ENCODE measurements around the gene PDIK1L. TPM values are rescaled to one million over a fixed set of nuclear protein-coding genes. Genes with fewer than 3 reads are reported as not detected.
A peak's percentile ranks its signal among the peaks of the same experiment; 100 is the strongest.

Gene PDIK1L
- total and polyA plus RNA-seq, 7 donors = 4.2 to 15.7 (median 5.0) TPM

DNA sequence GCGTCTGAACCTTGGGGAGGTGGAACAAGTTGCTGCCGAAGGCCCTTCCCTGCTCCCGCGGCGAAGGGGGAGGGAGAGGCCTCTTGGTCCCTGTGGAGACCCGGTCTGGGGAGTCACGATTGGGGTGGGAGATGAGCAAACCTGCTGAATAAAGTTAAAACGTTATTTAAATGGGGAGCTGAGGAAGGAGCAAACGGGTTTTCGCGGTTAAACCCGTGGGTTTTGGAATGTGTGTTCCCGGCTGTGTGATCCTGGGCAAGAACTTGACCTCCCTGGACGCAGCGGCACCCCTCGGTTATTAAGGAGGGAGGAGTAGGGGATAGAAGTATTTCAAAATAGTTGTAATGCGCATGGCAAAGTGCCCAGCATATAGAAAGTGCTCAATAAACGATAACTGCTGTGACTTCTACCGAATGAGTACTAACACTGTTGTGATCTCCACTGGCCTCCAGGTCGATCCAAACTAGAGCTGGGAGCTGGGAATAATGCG, 50.6 kb downstream of the PDIK1L start:
- DNase-seq = no peak
- intact Hi-C loops (cut with DNase I) = loop anchor here (5.0 to 10.0 kb wide), 2 partner anchors 125 to 163 kb away; no protein-coding TSS in a partner anchor
- 17 to 27% methylated on average over 21 of the region's 21 CpGs for WGBS, 2 donors
- H3K27ac ChIP-seq = peak overlapping the region; percentile 34 to 68 (median 50)
- peaks cover 0 to 9% (median 5%) of the 10 kb centered on the region in 3 donors for H3K27me3 ChIP-seq
- no peaks in the 10 kb centered on the region for H3K9me3 ChIP-seq
- no peaks in the 10 kb centered on the region for H3K36me3 ChIP-seq
- TF ChIP-seq, protein P1, sequence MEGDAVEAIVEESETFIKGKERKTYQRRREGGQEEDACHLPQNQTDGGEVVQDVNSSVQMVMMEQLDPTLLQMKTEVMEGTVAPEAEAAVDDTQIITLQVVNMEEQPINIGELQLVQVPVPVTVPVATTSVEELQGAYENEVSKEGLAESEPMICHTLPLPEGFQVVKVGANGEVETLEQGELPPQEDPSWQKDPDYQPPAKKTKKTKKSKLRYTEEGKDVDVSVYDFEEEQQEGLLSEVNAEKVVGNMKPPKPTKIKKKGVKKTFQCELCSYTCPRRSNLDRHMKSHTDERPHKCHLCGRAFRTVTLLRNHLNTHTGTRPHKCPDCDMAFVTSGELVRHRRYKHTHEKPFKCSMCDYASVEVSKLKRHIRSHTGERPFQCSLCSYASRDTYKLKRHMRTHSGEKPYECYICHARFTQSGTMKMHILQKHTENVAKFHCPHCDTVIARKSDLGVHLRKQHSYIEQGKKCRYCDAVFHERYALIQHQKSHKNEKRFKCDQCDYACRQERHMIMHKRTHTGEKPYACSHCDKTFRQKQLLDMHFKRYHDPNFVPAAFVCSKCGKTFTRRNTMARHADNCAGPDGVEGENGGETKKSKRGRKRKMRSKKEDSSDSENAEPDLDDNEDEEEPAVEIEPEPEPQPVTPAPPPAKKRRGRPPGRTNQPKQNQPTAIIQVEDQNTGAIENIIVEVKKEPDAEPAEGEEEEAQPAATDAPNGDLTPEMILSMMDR (IDR thresholded peaks at IDR 0.05) = no peak
- TF ChIP-seq POLR2A (IDR thresholded peaks at IDR 0.05) (no peak), EP300 (IDR thresholded peaks at IDR 0.05) (no peak), POLR2AphosphoS5 (IDR thresholded peaks at IDR 0.05) (no peak)
- peak overlapping the region; percentile 21 to 59 (median 54) for H3K4me3 ChIP-seq
- peaks cover 0 to 28% (median 19%) of the 10 kb centered on the region in 4 donors for H3K4me1 ChIP-seq

DNA sequence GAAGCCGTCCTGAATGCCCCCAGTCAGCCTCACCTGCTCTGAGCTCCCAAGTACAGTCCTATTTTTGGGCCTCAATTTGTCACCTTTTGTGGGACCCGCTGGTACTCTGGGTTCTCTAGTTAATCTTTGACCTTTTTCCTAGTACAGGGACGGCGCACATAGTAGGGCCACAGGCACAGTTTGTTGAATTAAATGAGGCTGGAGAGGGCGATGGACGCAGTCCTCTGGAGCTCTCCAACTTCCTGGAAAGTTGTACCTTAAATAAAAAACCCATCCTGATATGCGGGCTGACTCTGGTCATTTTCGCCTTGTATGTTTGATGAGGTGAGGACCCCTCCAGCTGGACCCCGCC, 52.0 kb downstream of the PDIK1L start:
- peak overlapping the region in 2 of 4 donors; percentile 33 to 68 for H3K27ac ChIP-seq
- WGBS, 2 donors = 29 to 50% methylated on average over 9 of the region's 9 CpGs

DNA sequence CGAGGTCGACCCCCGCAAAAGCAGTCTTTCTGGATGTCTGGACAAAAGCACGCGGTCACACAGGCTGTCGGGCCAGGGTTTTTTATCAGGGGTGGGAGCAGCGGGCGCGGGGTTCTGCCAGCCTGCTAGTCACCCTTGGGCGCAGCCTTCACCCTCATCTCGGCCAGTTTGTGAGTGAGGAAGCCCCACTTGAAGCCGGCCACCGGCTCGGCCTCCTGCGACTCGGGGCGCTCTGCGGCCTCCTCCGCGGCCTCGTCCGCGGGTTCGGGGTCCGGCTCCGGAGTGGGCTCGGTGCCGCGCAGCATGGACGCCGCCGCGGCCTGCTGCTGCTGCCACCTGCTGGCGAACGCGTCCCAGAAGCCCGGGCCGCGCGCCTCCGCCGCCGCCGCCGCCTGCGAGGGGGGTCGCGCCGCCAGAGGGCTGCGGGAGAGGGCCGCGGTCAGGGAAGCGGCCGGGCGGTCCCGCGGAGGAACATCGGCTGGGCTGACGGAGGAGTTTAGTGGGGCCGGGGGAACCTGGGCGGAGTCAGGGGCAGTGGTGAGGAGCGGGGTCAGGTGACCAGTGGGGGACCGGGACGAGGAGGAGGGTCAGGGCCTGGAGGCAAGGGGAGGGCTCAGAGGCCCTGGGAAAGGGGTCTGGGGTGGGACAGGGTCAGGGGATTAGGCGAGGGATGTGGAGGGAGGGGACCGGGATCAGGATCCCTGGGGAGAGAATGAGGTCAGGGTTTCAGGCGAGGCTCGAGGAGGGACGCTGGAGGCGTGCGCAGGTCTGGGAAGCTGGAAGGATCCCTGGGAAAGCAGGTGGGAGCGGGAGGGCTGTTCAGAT, 52.6 kb downstream of the PDIK1L start:
- Histone ChIP-seq H3K4me1 (peaks cover 0 to 28% (median 21%) of the 10 kb centered on the region in 4 donors), H3K4me3 (peak overlapping the region; percentile 17 to 51 (median 48)), H3K27me3 (no peaks in the 10 kb centered on the region), H3K27ac (peak overlapping the region; percentile 33 to 68 (median 52)), H3K9me3 (no peaks in the 10 kb centered on the region), H3K36me3 (no peaks in the 10 kb centered on the region)
- no peak for DNase-seq
- TF ChIP-seq POLR2AphosphoS5 (IDR thresholded peaks at IDR 0.05) (no peak), EP300 (IDR thresholded peaks at IDR 0.05) (no peak)
- TF ChIP-seq, protein P1 (IDR thresholded peaks at IDR 0.05) = peak in 2 of 4 experiments; percentile 7 to 81
- 4 to 10% methylated on average over 72 of the region's 72 CpGs for WGBS, 2 donors
- intact Hi-C loops (cut with DNase I) = loop anchor here (1.0 to 10.0 kb wide), 3 partner anchors 59 to 161 kb away; no protein-coding TSS in a partner anchor

More for the DNA sequence above, 52.0 kb downstream of the PDIK1L start:
- intact Hi-C loops (cut with DNase I) = loop anchor here (1.0 to 10.0 kb wide), 3 partner anchors 58 to 161 kb away; no protein-coding TSS in a partner anchor
- Histone ChIP-seq H3K4me1 (peaks cover 0 to 28% (median 19%) of the 10 kb centered on the region in 4 donors), H3K36me3 (no peaks in the 10 kb centered on the region), H3K9me3 (no peaks in the 10 kb centered on the region), H3K4me3 (peak overlapping the region in 3 of 4 donors; percentile 46 to 51 (median 50)), H3K27me3 (no peaks in the 10 kb centered on the region)
- DNase-seq = no peak
- TF ChIP-seq EP300 (IDR thresholded peaks at IDR 0.05) (no peak), POLR2A (IDR thresholded peaks at IDR 0.05) (no peak), POLR2AphosphoS5 (IDR thresholded peaks at IDR 0.05) (no peak)
- TF ChIP-seq, protein P1 (IDR thresholded peaks at IDR 0.05) = no peak

DNA sequence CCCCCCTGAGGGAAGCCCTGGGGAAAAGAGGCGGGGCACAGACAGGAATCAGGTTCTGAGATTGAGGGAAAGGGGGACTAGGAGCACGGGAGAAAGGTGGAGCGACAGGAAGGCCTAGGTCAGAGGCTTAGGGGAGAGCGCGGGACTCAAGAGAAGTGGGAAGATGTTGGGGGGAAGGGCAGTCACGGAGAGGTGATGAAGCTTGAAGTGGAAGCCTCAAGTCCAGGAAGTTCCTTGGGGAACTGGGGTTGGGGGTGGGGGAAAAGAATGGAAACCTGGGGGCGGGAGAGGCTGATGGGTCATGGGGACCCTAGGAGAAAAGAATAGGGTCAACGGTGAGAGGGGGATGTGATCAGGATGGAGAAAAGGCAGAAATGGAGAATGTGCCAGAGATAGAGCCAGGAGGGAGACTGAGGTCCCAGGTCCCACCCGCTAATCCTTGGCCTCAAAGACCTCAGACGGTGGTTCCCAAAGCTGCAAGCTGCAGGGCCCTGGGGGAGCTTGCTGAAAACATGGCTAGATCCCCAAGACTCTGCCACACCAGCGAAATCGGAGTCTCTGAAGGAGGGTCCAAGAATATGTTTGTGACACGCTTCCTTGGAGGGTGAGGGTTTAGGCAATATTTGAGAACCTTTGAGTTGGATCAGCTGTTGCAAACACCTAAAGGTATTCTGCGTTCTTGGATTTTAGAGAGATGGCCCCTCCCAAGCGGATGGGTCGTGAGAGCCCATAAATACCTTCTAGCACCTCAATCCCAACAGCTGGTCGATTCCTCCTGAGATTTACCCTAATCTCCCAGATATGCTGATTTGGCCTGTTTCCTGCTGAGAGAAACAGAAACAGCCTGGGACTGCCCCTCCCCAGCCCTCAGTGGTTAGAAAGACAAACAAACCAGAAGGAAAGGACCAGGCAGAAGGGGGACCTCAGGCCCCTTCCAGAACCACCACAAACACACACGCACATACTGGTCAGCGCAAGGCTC, 53.5 kb downstream of the PDIK1L start:
- peaks cover 0 to 28% (median 25%) of the 10 kb centered on the region in 4 donors for H3K4me1 ChIP-seq
- no peaks in the 10 kb centered on the region for H3K36me3 ChIP-seq
- H3K27me3 ChIP-seq = no peaks in the 10 kb centered on the region
- 66 to 71% methylated on average over 19 of the region's 19 CpGs for WGBS, 2 donors
- H3K4me3 ChIP-seq = no peak overlapping the region
- no peak for DNase-seq
- intact Hi-C loops (cut with DNase I) = loop anchor here (1.0 to 10.0 kb wide), 4 partner anchors 60 to 160 kb away; no protein-coding TSS in a partner anchor
- peak overlapping the region; percentile 33 to 68 (median 52) for H3K27ac ChIP-seq
- TF ChIP-seq, protein P1 (IDR thresholded peaks at IDR 0.05) = no peak
- TF ChIP-seq POLR2A (IDR thresholded peaks at IDR 0.05) (no peak), EP300 (IDR thresholded peaks at IDR 0.05) (no peak), POLR2AphosphoS5 (IDR thresholded peaks at IDR 0.05) (no peak)
- H3K9me3 ChIP-seq = no peaks in the 10 kb centered on the region
